HL-60 (cell line): ENCODE measurements around the gene TIAM1.

ENCODE experiments used
- DNase-seq, 2 experiments: peaks; one replicate each; pipeline ENCODE4 v3.0.0-alpha.2; 2010 to 2020; ENCODE audit warnings: low read depth in 1 of 2, low spot score in 1 of 2
- H3K27ac ChIP-seq: fragments of 250-450 bp; sonication (Bioruptor Pico); replicated peaks from 2 replicates; pipeline ENCODE4 v1.5.1; 2020; ENCODE audit warnings: mild to moderate bottlenecking, moderate library complexity
- H3K27me3 ChIP-seq: fragments of 250-450 bp; sonication (Bioruptor Pico); 2 replicates; pipeline ENCODE4 v1.5.1; 2021; ENCODE audit warnings: mild to moderate bottlenecking, moderate library complexity; ENCODE audit not compliant: insufficient read depth, poor library complexity, severe bottlenecking
- H3K4me3 ChIP-seq: replicated peaks from 2 replicates; pipeline ENCODE4 v1.5.1; 2011; ENCODE audit warnings: mild to moderate bottlenecking, control low read depth, low read length; ENCODE audit not compliant: insufficient read depth
- CTCF ChIP-seq: IDR thresholded peaks from one replicate; pipeline ENCODE4 v1.5.1; 2011; ENCODE audit warnings: low read length, control low read depth, inconsistent platforms; ENCODE audit not compliant: insufficient read depth
- GABPA ChIP-seq: IDR thresholded peaks from 2 replicates; pipeline ENCODE4 v1.6.1; 2012; ENCODE audit warnings: low read depth
- POLR2AphosphoS5 ChIP-seq: IDR thresholded peaks from 2 replicates; pipeline ENCODE4 v1.6.1; 2012; ENCODE audit warnings: low read depth
- REST ChIP-seq: IDR thresholded peaks from 2 replicates; pipeline ENCODE4 v1.6.1; 2012; ENCODE audit warnings: low read depth; ENCODE audit not compliant: insufficient replicate concordance
- SPI1 ChIP-seq: IDR thresholded peaks from 2 replicates; pipeline ENCODE4 v1.6.1; 2012; ENCODE audit warnings: low read depth, mild to moderate bottlenecking, borderline replicate concordance

TIAM1 gene

GRCh38 chr21:31205412-31205811 lies 138.6 kb downstream of the TIAM1 start:
- DNase-seq = no peak
- TF ChIP-seq POLR2AphosphoS5 (no peak), CTCF (no peak), REST (no peak), GABPA (no peak), SPI1 (no peak)
- Histone ChIP-seq H3K27me3 (no peaks in the 10 kb centered on the region), H3K27ac (no peak overlapping the region), H3K4me3 (no peak overlapping the region)

GRCh38 chr21:31204801-31205200 lies 139.3 kb downstream of the TIAM1 start:
- TF ChIP-seq REST (no peak), CTCF (no peak), POLR2AphosphoS5 (no peak), SPI1 (no peak), GABPA (no peak)
- Histone ChIP-seq H3K27me3 (no peaks in the 10 kb centered on the region), H3K27ac (no peak overlapping the region), H3K4me3 (no peak overlapping the region)
- DNase-seq = no peak

- TF ChIP-seq GABPA = no peak
- no peak for TF ChIP-seq SPI1
- no peak for TF ChIP-seq REST
- TF ChIP-seq POLR2AphosphoS5 = no peak
- TF ChIP-seq CTCF = no peak
- no peak for DNase-seq
- no peaks in the 10 kb centered on the region for H3K27me3 ChIP-seq
- H3K4me3 ChIP-seq = no peak overlapping the region
- H3K27ac ChIP-seq = no peak overlapping the region
These were observed 140.5 kb downstream of the TIAM1 start for GRCh38 chr21:31203431-31204054.
